Glutamatergic neuron (in vitro differentiated cells): ENCODE results near the gene CEP164. TPM values are rescaled to one million over a fixed set of nuclear protein-coding genes. Genes with fewer than 3 reads are reported as not detected.
"Not testable (repeated sequence)": the region's sequence is repeated elsewhere in the genome, so short reads cannot be mapped to it uniquely, and the experiment has no call there.

Experiments
- DNase-seq: peaks from one replicate; pipeline ENCODE4 v3.0.0; 2022
- H3K27ac Mint-ChIP-seq: one replicate; pipeline ENCODE4 v1.8.0; 2020; ENCODE audit warnings: mild to moderate bottlenecking, mixed read lengths, inconsistent platforms; ENCODE audit not compliant: unreplicated experiment
- H3K27me3 Mint-ChIP-seq: one replicate; pipeline ENCODE4 v1.8.0; 2020; ENCODE audit warnings: mild to moderate bottlenecking, moderate library complexity, mixed read lengths, inconsistent platforms; ENCODE audit not compliant: unreplicated experiment
- H3K36me3 Mint-ChIP-seq: one replicate; pipeline ENCODE4 v1.8.0; 2020; ENCODE audit warnings: mild to moderate bottlenecking, mixed read lengths, inconsistent platforms; ENCODE audit not compliant: unreplicated experiment
- H3K4me1 Mint-ChIP-seq: one replicate; pipeline ENCODE4 v1.8.0; 2020; ENCODE audit warnings: mild to moderate bottlenecking, low read depth, mixed read lengths, inconsistent platforms; ENCODE audit not compliant: unreplicated experiment
- H3K4me3 Mint-ChIP-seq: one replicate; pipeline ENCODE4 v1.8.0; 2020; ENCODE audit warnings: mild to moderate bottlenecking, mixed read lengths, inconsistent platforms; ENCODE audit not compliant: unreplicated experiment
- H3K9me3 Mint-ChIP-seq: one replicate; pipeline ENCODE4 v1.8.0; 2020; ENCODE audit warnings: mild to moderate bottlenecking, moderate library complexity, mixed read lengths, inconsistent platforms; ENCODE audit not compliant: unreplicated experiment
- CTCF ChIP-seq: fragments of 200-600 bp; sonication (generic); IDR thresholded peaks from one replicate; pipeline ENCODE4 v1.5.0; 2021; ENCODE audit not compliant: partially characterized antibody, unreplicated experiment
- total RNA-seq: library from RNA; stranded (reverse); fragmentation: NEBNext Ultra II Directional; extraction: Animal tissue kit (Norgen Biotek cat#: 25700); gene quantifications from one replicate; pipeline ENCODE4 v1.2.1, GENCODE V29; 2021; ENCODE audit not compliant: unreplicated experiment

The CEP164 gene
- total RNA-seq, 1 donor from 2014 or later, result 27.1 TPM

GRCh38 chr11:117454564-117454917 lies 126.9 kb downstream of the CEP164 start:
- Mint-ChIP-seq H3K4me3 (no peak overlapping the region), H3K4me1 (no peaks in the 10 kb centered on the region), H3K36me3 (peaks cover 17% of the 10 kb centered on the region), H3K27ac (no peak overlapping the region), H3K9me3 (peaks cover 7% of the 10 kb centered on the region), H3K27me3 (peaks cover 5% of the 10 kb centered on the region)
- no peak for DNase-seq
- TF ChIP-seq CTCF, result no peak

- no peak for DNase-seq
- Mint-ChIP-seq H3K4me1 (no peaks in the 10 kb centered on the region), H3K27ac (no peak overlapping the region), H3K9me3 (peaks cover 8% of the 10 kb centered on the region), H3K27me3 (peaks cover 9% of the 10 kb centered on the region), H3K36me3 (peaks cover 20% of the 10 kb centered on the region), H3K4me3 (no peak overlapping the region)
- no peak for TF ChIP-seq CTCF
Measured at GRCh38 chr11:117456027-117456720, 128.5 kb downstream of the CEP164 start.

GRCh38 chr11:117456721-117457029 lies 129.0 kb downstream of the CEP164 start:
- not testable (repeated sequence) for H3K4me1 Mint-ChIP-seq, H3K9me3 Mint-ChIP-seq, H3K27me3 Mint-ChIP-seq, H3K4me3 Mint-ChIP-seq, DNase-seq, H3K27ac Mint-ChIP-seq
- H3K36me3 Mint-ChIP-seq, result peaks cover 20% of the 10 kb centered on the region

GRCh38 chr11:117457031-117457785 lies 129.6 kb downstream of the CEP164 start:
- Mint-ChIP-seq H3K9me3 (peaks cover 8% of the 10 kb centered on the region), H3K27ac (no peak overlapping the region), H3K4me1 (no peaks in the 10 kb centered on the region), H3K4me3 (no peak overlapping the region), H3K36me3 (peaks cover 20% of the 10 kb centered on the region), H3K27me3 (peaks cover 7% of the 10 kb centered on the region)
- DNase-seq, result peak; percentile 39
- TF ChIP-seq CTCF, result no peak

- TF ChIP-seq CTCF, result no peak
- Mint-ChIP-seq H3K9me3 (peaks cover 8% of the 10 kb centered on the region), H3K4me3 (no peak overlapping the region), H3K36me3 (peaks cover 20% of the 10 kb centered on the region), H3K27me3 (peaks cover 7% of the 10 kb centered on the region), H3K4me1 (no peaks in the 10 kb centered on the region), H3K27ac (no peak overlapping the region)
- DNase-seq, result no peak
Measured at GRCh38 chr11:117457835-117458234, 130.2 kb downstream of the CEP164 start.
